ENCODE results near the gene GFY.

GFY gene

GRCh38 chr19:49475995-49476880 is 51.0 kb downstream of the GFY start:
- Histone ChIP-seq H3K27me3 (replicated peaks; ENCODE audit: control insufficient read depth, insufficient read depth, low read length) (no peaks in the 10 kb centered on the region), H3K4me3 (replicated peaks; ENCODE audit: low read depth, low read length) (no peak overlapping the region), H3K36me3 (ENCODE audit: control insufficient read depth, insufficient read depth, low read length) (no peaks in the 10 kb centered on the region)
- TF ChIP-seq CTCF (IDR thresholded peaks at IDR 0.05; ENCODE audit: insufficient read depth, low read length, poor library complexity, severe bottlenecking) = peak; percentile 64
- DNase-seq (ENCODE audit: extremely low read depth, insufficient read length) = no peak
